Pancreas (tissue), 10 donors: ENCODE results near the gene KLRF2. TPM values are rescaled to one million over a fixed set of nuclear protein-coding genes. Genes with fewer than 3 reads are reported as not detected.

Source experiments
- ATAC-seq, 4 donors: fragments of 200-7000 bp; cut with Tn5 transposase; one replicate each; pipeline versions ENCODE4 v1.8.0 to v1.9.1; 2020; ENCODE audit warnings: mild to moderate bottlenecking in 4 of 4, moderate library complexity in 4 of 4
- DNase-seq, 6 donors: peaks; one replicate each; pipeline ENCODE4 v3.0.0-alpha.2; 2020
- FAIRE-seq: peaks from 2 replicates; lab custom pipeline; 2012; peaks lifted over from hg19 to GRCh38; lab: Jason Lieb, UNC
- H3K27ac ChIP-seq, 4 donors: fragments of 200-600 bp; sonication (generic); 1 replicate in 3 of 4; 2 replicates in 1 of 4; pipeline versions ENCODE4 v1.5.0 to v1.8.0; 2020
- H3K27me3 ChIP-seq, 4 donors: fragments of 200-600 bp; one replicate each; pipeline ENCODE4 v1.8.0; 2021
- H3K36me3 ChIP-seq, 3 donors: fragments of 200-600 bp; sonication (generic) in 1 of 3; one replicate each; pipeline versions ENCODE4 v1.5.0 to v1.8.0; 2020 to 2021
- H3K4me1 ChIP-seq, 3 donors: fragments of 200-600 bp; one replicate each; pipeline ENCODE4 v1.8.0; 2021
- H3K4me3 ChIP-seq, 4 donors: fragments of 200-600 bp; sonication (generic) in 2 of 4; one replicate each; pipeline versions ENCODE4 v1.5.0 to v1.8.0; 2020 to 2021
- H3K9me3 ChIP-seq, 4 donors: fragments of 200-600 bp; one replicate each; pipeline ENCODE4 v1.8.0; 2021
- CTCF ChIP-seq, 4 donors: fragments of 200-600 bp; sonication (generic) in 3 of 4; IDR thresholded peaks; one replicate each; pipeline versions ENCODE4 v1.5.0 to v1.8.0; 2021; ENCODE audit warnings: antibody characterized with exemption in 4 of 4
- WGBS, 2 donors: extraction: QIAGEN DNeasy Blood & Tissue Kit; methylation state at CpG; one replicate each; pipeline ENCODE4 v1.1.7; 2013; 5-methylcytosine and 5-hydroxymethylcytosine counted together
- intact Hi-C, 3 donors: fragments of 100-400 bp; cut with DNase I; formaldehyde crosslinking; loops; one replicate each; pipeline versions ENCODE4 v1.11.1 to v1.14.2; 2022
- polyA plus RNA-seq, 2 donors: library from polyadenylated mRNA; stranded (reverse); fragments of 200-250 nt; gene quantifications; one replicate each; pipeline ENCODE4 v1.2.3, GENCODE V29; 2013
- total RNA-seq, 6 donors: library from RNA; stranded (reverse); fragmentation: NEBNext Ultra II Directional in 4 of 6; extraction: Animal tissue kit (Norgen Biotek cat#: 25700) in 4 of 6; gene quantifications; one replicate each; pipeline versions ENCODE4 v1.2.1 to v1.2.4, GENCODE V29; 2021 to 2023
- donor health status: healthy with polysubstance abuse.
- donor health status: DM: no; HTN: no; CAD: no; lungs with moderate emphysema.
- donor health status: DM: no; HTN: no; CAD: no.
- donor health status: control.
- donor health status: control.
- donor health status: Bipolar disorder and iron deficiency.
- donor health status: DM: yes; HTN: yes; CAD: no.
- donor health status: DM: no; HTN: no; CAD: no.
- donor health status: DM: no; HTN: no; CAD: no.
- donor health status: DM: yes; HTN: yes; CAD: no.

Gene KLRF2
- total and polyA plus RNA-seq, 8 donors: not detected

GRCh38 chr12:9907769-9908168 lies 26.5 kb downstream of the KLRF2 start:
- TF ChIP-seq CTCF (IDR thresholded peaks at IDR 0.05): no peak
- no peak for FAIRE-seq
- H3K4me3 ChIP-seq: no peak overlapping the region
- no peaks in the 10 kb centered on the region for H3K27me3 ChIP-seq
- intact Hi-C loops: no loop called here
- 72 to 79% methylated on average over 7 of the region's 7 CpGs for WGBS, 2 donors
- ATAC-seq: no peak
- DNase-seq: no peak
- H3K27ac ChIP-seq: no peak overlapping the region
- H3K4me1 ChIP-seq: no peaks in the 10 kb centered on the region
- no peaks in the 10 kb centered on the region for H3K36me3 ChIP-seq
- H3K9me3 ChIP-seq: no peaks in the 10 kb centered on the region

GRCh38 chr12:9908350-9908749 lies 27.1 kb downstream of the KLRF2 start:
- no peak for FAIRE-seq
- intact Hi-C loops: no loop called here
- no peak for DNase-seq
- Histone ChIP-seq H3K36me3 (no peaks in the 10 kb centered on the region), H3K4me1 (no peaks in the 10 kb centered on the region), H3K9me3 (no peaks in the 10 kb centered on the region), H3K27ac (no peak overlapping the region), H3K27me3 (no peaks in the 10 kb centered on the region), H3K4me3 (no peak overlapping the region)
- no peak for ATAC-seq
- 71 to 77% methylated on average over 4 of the region's 4 CpGs for WGBS, 2 donors
- TF ChIP-seq CTCF (IDR thresholded peaks at IDR 0.05): no peak

GRCh38 chr12:9909724-9910123 lies 28.4 kb downstream of the KLRF2 start:
- ATAC-seq: no peak

GRCh38 chr12:9910716-9911421 lies 29.6 kb downstream of the KLRF2 start:
- Histone ChIP-seq H3K4me3 (no peak overlapping the region), H3K27ac (no peak overlapping the region), H3K27me3 (no peaks in the 10 kb centered on the region), H3K36me3 (no peaks in the 10 kb centered on the region), H3K4me1 (no peaks in the 10 kb centered on the region), H3K9me3 (no peaks in the 10 kb centered on the region)
- intact Hi-C loops: loop anchor here in 1 of 3 donors (10.0 kb wide), 1 partner anchor 86 kb away; the partner anchor contains the start of gene KLRF1
- 67 to 76% methylated on average over 7 of the region's 7 CpGs for WGBS, 2 donors
- TF ChIP-seq CTCF (IDR thresholded peaks at IDR 0.05): no peak
- no peak for ATAC-seq
- no peak for DNase-seq
- no peak for FAIRE-seq

More at GRCh38 chr12:9909724-9910123, 28.4 kb downstream of the KLRF2 start:
- no peak overlapping the region for H3K4me3 ChIP-seq
- no peaks in the 10 kb centered on the region for H3K9me3 ChIP-seq
- no peaks in the 10 kb centered on the region for H3K36me3 ChIP-seq
- intact Hi-C loops: loop anchor here in 1 of 3 donors (10.0 kb wide), 1 partner anchor 85 kb away; the partner anchor contains the start of gene KLRF1
- H3K27ac ChIP-seq: no peak overlapping the region
- DNase-seq (no peak), FAIRE-seq (no peak)
- H3K4me1 ChIP-seq: no peaks in the 10 kb centered on the region
- TF ChIP-seq CTCF (IDR thresholded peaks at IDR 0.05): no peak
- no peaks in the 10 kb centered on the region for H3K27me3 ChIP-seq

GRCh38 chr12:9911708-9912107 lies 30.4 kb downstream of the KLRF2 start:
- H3K4me1 ChIP-seq: no peaks in the 10 kb centered on the region
- TF ChIP-seq CTCF (IDR thresholded peaks at IDR 0.05): no peak
- FAIRE-seq (no peak), DNase-seq (no peak), ATAC-seq (no peak)
- no peak overlapping the region for H3K4me3 ChIP-seq
- no peaks in the 10 kb centered on the region for H3K27me3 ChIP-seq
- H3K36me3 ChIP-seq: no peaks in the 10 kb centered on the region
- H3K27ac ChIP-seq: no peak overlapping the region
- intact Hi-C loops: loop anchor here in 1 of 3 donors (10.0 kb wide), 1 partner anchor 87 kb away; the partner anchor contains the start of gene KLRF1
- H3K9me3 ChIP-seq: no peaks in the 10 kb centered on the region
